HEK293T (cell line): ENCODE measurements around the gene CT45A7.
"Not testable (repeated sequence)": the region's sequence is repeated elsewhere in the genome, so short reads cannot be mapped to it uniquely, and the experiment has no call there.

ENCODE experiments used
- CTCF ChIA-PET: fragments of 350-600 bp; formaldehyde crosslinking; extraction: SDS; loops from one replicate; lab custom pipeline; 2021; ENCODE audit warnings: antibody characterized with exemption, inconsistent platforms; lab: Yijun Ruan, JAX
- POLR2A ChIA-PET: fragments of 350-600 bp; formaldehyde crosslinking; extraction: SDS; loops from one replicate; lab custom pipeline; 2020; ENCODE audit warnings: antibody characterized with exemption, inconsistent platforms; lab: Yijun Ruan, JAX
- DNase-seq: peaks from one replicate; pipeline ENCODE4 v3.0.0; 2012; ENCODE audit warnings: mixed read lengths; ENCODE audit errors: extremely low spot score

Gene CT45A7, protein sequence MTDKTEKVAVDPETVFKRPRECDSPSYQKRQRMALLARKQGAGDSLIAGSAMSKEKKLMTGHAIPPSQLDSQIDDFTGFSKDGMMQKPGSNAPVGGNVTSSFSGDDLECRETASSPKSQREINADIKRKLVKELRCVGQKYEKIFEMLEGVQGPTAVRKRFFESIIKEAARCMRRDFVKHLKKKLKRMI

DNA sequence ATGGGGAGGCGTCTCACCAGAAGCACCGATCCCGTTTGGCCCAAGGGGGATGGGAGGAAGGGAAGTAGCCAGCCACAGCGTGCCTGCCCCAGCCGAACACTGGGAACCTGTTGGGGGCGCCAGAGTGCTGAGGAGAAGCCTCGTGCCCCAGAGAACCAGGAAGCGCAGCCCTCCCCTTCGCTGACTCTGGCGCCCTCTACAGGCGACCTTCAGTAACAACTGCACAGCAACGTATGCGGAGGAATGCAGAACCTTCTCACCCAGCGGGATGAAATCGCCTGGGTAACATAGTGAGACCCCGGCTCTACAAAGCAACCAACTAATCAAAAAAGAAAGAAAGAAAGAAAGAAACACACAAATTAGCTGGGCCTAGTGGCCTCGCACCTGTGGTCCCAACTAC is at the start of gene CT45A7:
CT45A7 (minus strand) TSS at position 101 of the 400 bp plus-strand sequence. CDS start 3,747 bp downstream, outside the sequence.
- DNase-seq, POLR2A ChIA-PET, CTCF ChIA-PET: not testable (repeated sequence)

DNA sequence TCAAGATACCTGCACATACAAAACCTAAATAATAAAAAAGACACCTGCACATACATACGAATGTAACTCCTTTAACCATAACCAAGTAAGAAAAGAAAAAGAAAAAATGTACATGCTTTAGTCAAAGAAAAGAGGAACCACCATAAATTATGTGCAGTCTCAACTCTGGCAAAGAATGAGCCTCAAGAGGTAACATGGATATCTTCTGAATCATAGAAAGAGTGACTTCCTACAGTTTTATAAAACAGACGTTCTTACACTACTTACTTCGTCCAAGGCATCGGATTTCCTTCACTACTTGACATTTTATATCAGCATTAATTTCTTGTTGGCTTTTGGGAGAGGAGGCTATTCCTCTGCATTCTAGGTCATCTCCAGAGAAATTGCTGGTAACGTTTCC is 45.7 kb upstream of the CT45A7 start:
- POLR2A ChIA-PET, DNase-seq, CTCF ChIA-PET: not testable (repeated sequence)

DNA sequence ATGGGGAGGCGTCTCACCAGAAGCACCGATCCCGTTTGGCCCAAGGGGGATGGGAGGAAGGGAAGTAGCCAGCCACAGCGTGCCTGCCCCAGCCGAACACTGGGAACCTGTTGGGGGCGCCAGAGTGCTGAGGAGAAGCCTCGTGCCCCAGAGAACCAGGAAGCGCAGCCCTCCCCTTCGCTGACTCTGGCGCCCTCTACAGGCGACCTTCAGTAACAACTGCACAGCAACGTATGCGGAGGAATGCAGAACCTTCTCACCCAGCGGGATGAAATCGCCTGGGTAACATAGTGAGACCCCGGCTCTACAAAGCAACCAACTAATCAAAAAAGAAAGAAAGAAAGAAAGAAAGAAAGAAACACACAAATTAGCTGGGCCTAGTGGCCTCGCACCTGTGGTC is 34.6 kb upstream of the CT45A7 start, which contains the start of gene CT45A9:
CT45A9 (minus strand) TSS at position 101 of the 400 bp plus-strand sequence. CDS start 3,751 bp downstream, outside the sequence.
- CTCF ChIA-PET, POLR2A ChIA-PET, DNase-seq: not testable (repeated sequence)

DNA sequence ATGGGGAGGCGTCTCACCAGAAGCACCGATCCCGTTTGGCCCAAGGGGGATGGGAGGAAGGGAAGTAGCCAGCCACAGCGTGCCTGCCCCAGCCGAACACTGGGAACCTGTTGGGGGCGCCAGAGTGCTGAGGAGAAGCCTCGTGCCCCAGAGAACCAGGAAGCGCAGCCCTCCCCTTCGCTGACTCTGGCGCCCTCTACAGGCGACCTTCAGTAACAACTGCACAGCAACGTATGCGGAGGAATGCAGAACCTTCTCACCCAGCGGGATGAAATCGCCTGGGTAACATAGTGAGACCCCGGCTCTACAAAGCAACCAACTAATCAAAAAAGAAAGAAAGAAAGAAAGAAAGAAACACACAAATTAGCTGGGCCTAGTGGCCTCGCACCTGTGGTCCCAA is 17.4 kb upstream of the CT45A7 start, which contains the start of gene CT45A8:
CT45A8 (minus strand) TSS at position 101 of the 400 bp plus-strand sequence. CDS start 3,755 bp downstream, outside the sequence.
- POLR2A ChIA-PET, CTCF ChIA-PET, DNase-seq: not testable (repeated sequence)

DNA sequence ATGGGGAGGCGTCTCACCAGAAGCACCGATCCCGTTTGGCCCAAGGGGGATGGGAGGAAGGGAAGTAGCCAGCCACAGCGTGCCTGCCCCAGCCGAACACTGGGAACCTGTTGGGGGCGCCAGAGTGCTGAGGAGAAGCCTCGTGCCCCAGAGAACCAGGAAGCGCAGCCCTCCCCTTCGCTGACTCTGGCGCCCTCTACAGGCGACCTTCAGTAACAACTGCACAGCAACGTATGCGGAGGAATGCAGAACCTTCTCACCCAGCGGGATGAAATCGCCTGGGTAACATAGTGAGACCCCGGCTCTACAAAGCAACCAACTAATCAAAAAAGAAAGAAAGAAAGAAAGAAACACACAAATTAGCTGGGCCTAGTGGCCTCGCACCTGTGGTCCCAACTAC is 17.2 kb downstream of the CT45A7 start, which contains the start of gene CT45A2:
CT45A2 (minus strand) TSS at position 101 of the 400 bp plus-strand sequence. CDS start 3,747 bp downstream, outside the sequence.
- DNase-seq, POLR2A ChIA-PET, CTCF ChIA-PET: not testable (repeated sequence)

DNA sequence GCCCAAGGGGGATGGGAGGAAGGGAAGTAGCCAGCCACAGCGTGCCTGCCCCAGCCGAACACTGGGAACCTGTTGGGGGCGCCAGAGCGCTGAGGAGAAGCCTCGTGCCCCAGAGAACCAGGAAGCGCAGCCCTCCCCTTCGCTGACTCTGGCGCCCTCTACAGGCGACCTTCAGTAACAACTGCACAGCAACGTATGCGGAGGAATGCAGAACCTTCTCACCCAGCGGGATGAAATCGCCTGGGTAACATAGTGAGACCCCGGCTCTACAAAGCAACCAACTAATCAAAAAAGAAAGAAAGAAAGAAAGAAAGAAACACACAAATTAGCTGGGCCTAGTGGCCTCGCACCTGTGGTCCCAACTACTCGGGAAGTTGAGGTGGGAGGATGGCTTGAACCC is 34.4 kb downstream of the CT45A7 start, which contains the start of gene CT45A6:
CT45A6 (minus strand) TSS at position 101 of the 400 bp plus-strand sequence. CDS start 3,794 bp downstream, outside the sequence.
- POLR2A ChIA-PET, DNase-seq, CTCF ChIA-PET: not testable (repeated sequence)

DNA sequence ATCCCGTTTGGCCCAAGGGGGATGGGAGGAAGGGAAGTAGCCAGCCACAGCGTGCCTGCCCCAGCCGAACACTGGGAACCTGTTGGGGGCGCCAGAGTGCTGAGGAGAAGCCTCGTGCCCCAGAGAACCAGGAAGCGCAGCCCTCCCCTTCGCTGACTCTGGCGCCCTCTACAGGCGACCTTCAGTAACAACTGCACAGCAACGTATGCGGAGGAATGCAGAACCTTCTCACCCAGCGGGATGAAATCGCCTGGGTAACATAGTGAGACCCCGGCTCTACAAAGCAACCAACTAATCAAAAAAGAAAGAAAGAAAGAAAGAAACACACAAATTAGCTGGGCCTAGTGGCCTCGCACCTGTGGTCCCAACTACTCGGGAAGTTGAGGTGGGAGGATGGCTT is 51.7 kb downstream of the CT45A7 start, which contains the start of gene CT45A5:
CT45A5 (minus strand) TSS at position 101 of the 400 bp plus-strand sequence. CDS start 3,774 bp downstream, outside the sequence.
- POLR2A ChIA-PET, DNase-seq, CTCF ChIA-PET: not testable (repeated sequence)
